Thymus (tissue), 11 donors: Measurements from ENCODE around the gene ZNF669. TPM values are rescaled to one million over a fixed set of nuclear protein-coding genes. Genes with fewer than 3 reads are reported as not detected.
"Not testable (repeated sequence)": the region's sequence is repeated elsewhere in the genome, so short reads cannot be mapped to it uniquely, and the experiment has no call there.

Source experiments
- DNase-seq, 9 donors: peaks; one replicate each; pipeline ENCODE4 v3.0.0-alpha.2; 2013; ENCODE audit warnings: low spot score in 9 of 9, low read depth in 6 of 9, missing footprints in 1 of 9
- H3K27ac ChIP-seq, 2 donors: one replicate each; pipeline ENCODE4 v1.5.1; 2013; ENCODE audit warnings: control low read depth in 1 of 2, low read depth in 1 of 2, low read length in 1 of 2, mild to moderate bottlenecking in 1 of 2, moderate library complexity in 1 of 2
- H3K27me3 ChIP-seq, 2 donors: one replicate each; pipeline ENCODE4 v1.5.1; 2013; ENCODE audit warnings: low read length in 1 of 2; ENCODE audit not compliant: control insufficient read depth in 2 of 2, insufficient read depth in 1 of 2
- H3K36me3 ChIP-seq, 2 donors: one replicate each; pipeline ENCODE4 v1.5.1; 2013; ENCODE audit warnings: low read length in 1 of 2, mild to moderate bottlenecking in 1 of 2, moderate library complexity in 1 of 2; ENCODE audit not compliant: control insufficient read depth in 2 of 2, insufficient read depth in 2 of 2
- H3K4me1 ChIP-seq, 2 donors: one replicate each; pipeline ENCODE4 v1.5.1; 2013; ENCODE audit warnings: low read length in 2 of 2; ENCODE audit not compliant: control insufficient read depth in 2 of 2, insufficient read depth in 2 of 2
- H3K4me3 ChIP-seq, 2 donors: one replicate each; pipeline ENCODE4 v1.5.1; 2013; ENCODE audit warnings: low read length in 2 of 2, control low read depth in 1 of 2, mild to moderate bottlenecking in 1 of 2
- H3K9me3 ChIP-seq, 2 donors: one replicate each; pipeline ENCODE4 v1.5.1; 2013; ENCODE audit warnings: low read length in 1 of 2, mild to moderate bottlenecking in 1 of 2; ENCODE audit not compliant: control insufficient read depth in 2 of 2, insufficient read depth in 1 of 2
- WGBS: extraction: QIAGEN DNeasy Blood & Tissue Kit; methylation state at CpG from one replicate; pipeline ENCODE4 v1.1.7; 2013; 5-methylcytosine and 5-hydroxymethylcytosine counted together
- polyA plus RNA-seq: library from polyadenylated mRNA; stranded (reverse); fragments of 200-250 nt; gene quantifications from one replicate; pipeline ENCODE4 v1.2.3, GENCODE V29; 2013
- total RNA-seq: library from RNA; stranded (reverse); fragments of 120-200 nt; gene quantifications from one replicate; pipeline ENCODE4 v1.2.4, GENCODE V29; 2013
- donor health status: healthy.

ZNF669 gene
- total and polyA plus RNA-seq, 2 donors = 10.0 to 14.8 TPM

- not testable (repeated sequence) for H3K4me1 ChIP-seq, DNase-seq, H3K4me3 ChIP-seq, H3K27me3 ChIP-seq, H3K27ac ChIP-seq
- no CpG with 5 or more reads among the region's 46 CpGs for WGBS
- H3K9me3 ChIP-seq = peaks cover 2 to 19% of the 10 kb centered on the region in 2 donors
- peaks cover 5 to 11% of the 10 kb centered on the region in 2 donors for H3K36me3 ChIP-seq
Measured at GRCh38 chr1:247126601-247127000, 22.4 kb upstream of the ZNF669 start.

GRCh38 chr1:247126166-247126565 is 22.0 kb upstream of the ZNF669 start:
- H3K4me1 ChIP-seq, H3K27ac ChIP-seq, H3K36me3 ChIP-seq, DNase-seq, H3K27me3 ChIP-seq, H3K4me3 ChIP-seq: not testable (repeated sequence)
- WGBS = no CpG with 5 or more reads among the region's 25 CpGs
- H3K9me3 ChIP-seq = peaks cover under 1 to 15% of the 10 kb centered on the region in 2 donors

GRCh38 chr1:247121382-247121781 is 17.2 kb upstream of the ZNF669 start:
- DNase-seq = no peak
- Histone ChIP-seq H3K4me1 (no peaks in the 10 kb centered on the region), H3K4me3 (no peak overlapping the region), H3K36me3 (no peaks in the 10 kb centered on the region), H3K27ac (no peak overlapping the region), H3K9me3 (peaks cover 0 to 21% of the 10 kb centered on the region in 2 donors), H3K27me3 (no peaks in the 10 kb centered on the region)
- 90% methylated on average over 6 of the region's 6 CpGs for WGBS

- not testable (repeated sequence) for H3K27me3 ChIP-seq, DNase-seq, H3K4me3 ChIP-seq, H3K27ac ChIP-seq, H3K4me1 ChIP-seq, H3K36me3 ChIP-seq
- WGBS = 94% methylated on average over 4 of the region's 4 CpGs
- peaks cover 0 to 18% of the 10 kb centered on the region in 2 donors for H3K9me3 ChIP-seq
Measured at GRCh38 chr1:247120408-247120668, 16.2 kb upstream of the ZNF669 start.

- WGBS = 98% methylated on average over 22 of the region's 22 CpGs
- no peak for DNase-seq
- no peak overlapping the region for H3K27ac ChIP-seq
- no peaks in the 10 kb centered on the region for H3K4me1 ChIP-seq
- H3K36me3 ChIP-seq = no peaks in the 10 kb centered on the region
- no peak overlapping the region for H3K4me3 ChIP-seq
- H3K9me3 ChIP-seq = peaks cover 0 to 18% of the 10 kb centered on the region in 2 donors
- H3K27me3 ChIP-seq = peaks cover 0 to 8% of the 10 kb centered on the region in 2 donors
Measured at GRCh38 chr1:247119600-247120407, 15.6 kb upstream of the ZNF669 start.

- Histone ChIP-seq H3K27me3 (peaks cover 0 to 16% of the 10 kb centered on the region in 2 donors), H3K27ac (no peak overlapping the region), H3K4me1 (no peaks in the 10 kb centered on the region), H3K36me3 (no peaks in the 10 kb centered on the region), H3K4me3 (no peak overlapping the region), H3K9me3 (peaks cover 0 to 13% of the 10 kb centered on the region in 2 donors)
- WGBS = 78% methylated on average over 10 of the region's 11 CpGs
- DNase-seq = no peak
Measured at GRCh38 chr1:247118946-247119446, 14.8 kb upstream of the ZNF669 start.

GRCh38 chr1:247115545-247115944 is 11.4 kb upstream of the ZNF669 start:
- H3K36me3 ChIP-seq = no peaks in the 10 kb centered on the region
- peaks cover 29 to 50% of the 10 kb centered on the region in 2 donors for H3K27me3 ChIP-seq
- no peak overlapping the region for H3K4me3 ChIP-seq
- peaks cover 0 to 16% of the 10 kb centered on the region in 2 donors for H3K9me3 ChIP-seq
- H3K4me1 ChIP-seq = peaks cover 8 to 12% of the 10 kb centered on the region in 2 donors
- no peak for DNase-seq
- H3K27ac ChIP-seq = no peak overlapping the region
- 77% methylated on average over 12 of the region's 12 CpGs for WGBS

GRCh38 chr1:247115141-247115510 is 11.0 kb upstream of the ZNF669 start:
- Histone ChIP-seq H3K36me3 (no peaks in the 10 kb centered on the region), H3K9me3 (peaks cover 0 to 16% of the 10 kb centered on the region in 2 donors), H3K27me3 (peaks cover 33 to 55% of the 10 kb centered on the region in 2 donors), H3K4me1 (peaks cover 8 to 13% of the 10 kb centered on the region in 2 donors), H3K4me3 (no peak overlapping the region), H3K27ac (no peak overlapping the region)
- DNase-seq = no peak
- 77% methylated on average over 7 of the region's 7 CpGs for WGBS

- 95% methylated on average over 13 of the region's 13 CpGs for WGBS
- no peak for DNase-seq
- H3K9me3 ChIP-seq = peaks cover 0 to 13% of the 10 kb centered on the region in 2 donors
Measured at GRCh38 chr1:247114351-247115140, 10.4 kb upstream of the ZNF669 start.

More at GRCh38 chr1:247114351-247115140, 10.4 kb upstream of the ZNF669 start:
- H3K4me3 ChIP-seq = no peak overlapping the region
- H3K27me3 ChIP-seq = peaks cover 36 to 60% of the 10 kb centered on the region in 2 donors
- H3K4me1 ChIP-seq = peaks cover 8 to 13% of the 10 kb centered on the region in 2 donors
- no peak overlapping the region for H3K27ac ChIP-seq
- no peaks in the 10 kb centered on the region for H3K36me3 ChIP-seq
